LHCN-M2 (cell line): ENCODE measurements around the gene NXPH1. TPM values are rescaled to one million over a fixed set of nuclear protein-coding genes. Genes with fewer than 3 reads are reported as not detected.

ENCODE experiments used
- DNase-seq: peaks from one replicate; pipeline ENCODE4 v3.0.0-alpha.2; 2012; ENCODE audit warnings: low read depth
- polyA plus RNA-seq: library from polyadenylated mRNA; unstranded; fragments of >200 nt; gene quantifications from one replicate; pipeline ENCODE4 v1.2.1, GENCODE V29; 2012; ENCODE audit warnings: missing spikeins
- total RNA-seq: library from RNA; depleted of rRNA; stranded (reverse); fragments of >200 nt; gene quantifications from 2 replicates; pipeline ENCODE4 v1.2.3, GENCODE V29; 2014; rRNA removed

Gene NXPH1
- total RNA-seq, result 1.0 and 2.8 TPM in 2 replicates
- not detected for polyA plus RNA-seq

GRCh38 chr7:8433477-8434289 is at the start of gene NXPH1:
Gene NXPH1 (plus strand): TSS chr7:8433609.
- DNase-seq, result no peak

- DNase-seq, result no peak
These were observed 48.5 kb upstream of the NXPH1 start for GRCh38 chr7:8384901-8385300.

- no peak for DNase-seq
These were observed 46.4 kb upstream of the NXPH1 start for GRCh38 chr7:8386926-8387550.

DNA sequence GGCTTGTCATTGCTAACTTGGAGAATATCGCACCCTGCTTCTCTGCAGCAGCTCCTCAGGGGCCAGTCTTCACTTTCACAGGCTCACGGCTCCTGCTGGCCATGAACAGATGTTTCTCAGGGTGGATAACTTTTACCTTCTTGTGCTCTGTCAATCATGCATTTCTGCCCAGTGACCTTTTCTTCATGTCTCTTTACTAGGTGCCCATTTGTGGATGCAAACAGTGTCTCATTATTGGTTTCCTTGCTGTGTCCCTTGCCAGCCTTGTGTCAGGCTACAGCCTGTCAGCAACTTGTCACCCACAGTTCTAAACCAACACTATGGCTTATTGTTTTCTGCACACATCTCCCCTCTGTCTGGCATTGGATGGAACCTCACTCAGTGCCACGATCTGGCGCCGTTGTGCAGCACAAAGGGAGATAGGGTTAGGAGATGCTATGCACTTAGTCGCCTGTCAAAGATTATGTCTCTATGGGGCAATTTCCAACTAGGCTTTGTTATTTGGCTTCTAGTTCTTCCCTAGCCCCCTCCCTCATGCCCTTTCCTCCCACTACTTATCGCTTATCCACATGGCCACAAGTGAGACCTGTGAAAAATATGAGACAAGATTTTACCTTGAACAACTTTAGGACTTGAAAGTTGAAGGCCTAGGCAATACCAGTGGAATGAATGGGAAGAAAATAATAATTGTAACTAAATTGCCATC is 45.7 kb upstream of the NXPH1 start:
- no peak for DNase-seq

GRCh38 chr7:8388257-8388625 is 45.2 kb upstream of the NXPH1 start:
- no peak for DNase-seq

- peak; percentile 40 for DNase-seq
These were observed 43.7 kb upstream of the NXPH1 start for GRCh38 chr7:8389593-8390261.

- DNase-seq, result no peak
These were observed 43.2 kb upstream of the NXPH1 start for GRCh38 chr7:8390262-8390626.

DNA sequence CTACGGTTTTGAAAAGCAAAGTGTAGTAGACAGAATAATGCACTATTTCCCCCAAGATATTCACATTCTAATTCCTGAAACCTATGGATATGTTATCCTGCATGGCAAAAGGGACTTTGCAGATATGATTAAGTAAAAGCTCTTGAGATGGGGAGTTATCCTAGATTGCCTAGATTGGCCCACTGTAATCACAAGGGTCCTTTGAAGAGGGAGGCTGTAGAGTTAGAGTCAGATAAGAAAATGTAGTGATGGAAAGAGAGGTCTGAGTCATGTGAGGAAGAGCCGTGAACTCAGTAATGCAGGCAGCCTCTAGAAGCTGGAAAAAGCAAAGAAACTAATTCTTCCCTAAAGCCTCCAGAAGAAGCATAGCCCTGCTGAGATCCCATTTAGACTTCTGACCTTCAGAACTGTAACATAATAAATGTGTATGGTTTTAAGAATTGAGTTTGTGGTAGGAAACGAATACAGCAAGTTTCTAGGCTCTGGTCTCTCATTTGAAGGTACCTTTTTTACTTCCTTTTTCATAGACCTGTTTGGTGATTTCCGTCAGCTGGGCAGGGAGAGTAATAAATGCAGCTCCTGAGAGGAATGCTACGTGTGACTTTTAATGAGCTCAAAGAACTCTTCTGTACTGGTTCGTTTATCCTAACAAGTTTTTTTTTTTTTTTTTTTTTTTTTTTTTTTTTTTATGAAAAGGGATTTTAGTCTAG is 41.9 kb upstream of the NXPH1 start:
- no peak for DNase-seq

GRCh38 chr7:8396294-8396693 is 37.1 kb upstream of the NXPH1 start:
- DNase-seq, result no peak

- no peak for DNase-seq
These were observed 24.5 kb upstream of the NXPH1 start for GRCh38 chr7:8408871-8409270.

DNA sequence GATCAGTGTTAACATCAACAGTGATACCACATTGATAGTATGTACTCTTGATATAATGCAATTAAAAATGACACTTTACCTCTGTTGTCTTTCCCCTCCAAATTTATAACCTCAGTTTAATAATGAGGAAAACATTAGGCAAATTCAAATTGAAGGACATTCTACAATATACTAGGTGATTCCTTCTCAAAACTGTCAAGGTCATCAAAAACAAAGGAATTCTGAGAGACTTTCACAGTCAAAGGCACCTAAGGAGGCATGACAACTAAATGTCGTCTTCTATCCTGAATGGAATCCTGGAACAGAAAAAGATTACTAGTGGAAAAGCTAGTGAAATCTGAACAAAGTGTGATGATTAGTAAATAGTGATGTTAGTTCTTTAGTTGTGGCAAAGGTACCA is 22.3 kb upstream of the NXPH1 start:
- DNase-seq, result no peak

DNA sequence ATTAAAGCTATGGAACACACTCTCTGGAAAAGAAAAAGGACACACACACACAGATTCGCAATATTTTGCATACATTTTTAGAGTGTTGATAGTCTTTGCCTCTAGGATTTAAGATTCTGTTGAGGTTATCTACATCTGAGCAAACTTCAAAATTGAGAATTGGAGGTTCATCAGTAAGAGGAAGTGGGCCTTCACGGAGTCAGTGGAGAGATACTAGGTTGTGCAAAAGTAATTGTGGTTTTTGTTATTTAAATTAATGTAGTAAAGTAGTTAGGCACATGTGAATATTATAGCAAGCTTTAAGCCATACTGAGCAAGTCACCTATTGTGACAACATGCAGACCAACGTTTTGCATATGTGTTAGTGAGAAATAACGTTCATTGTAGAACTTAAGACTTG is 19.8 kb upstream of the NXPH1 start:
- no peak for DNase-seq

DNA sequence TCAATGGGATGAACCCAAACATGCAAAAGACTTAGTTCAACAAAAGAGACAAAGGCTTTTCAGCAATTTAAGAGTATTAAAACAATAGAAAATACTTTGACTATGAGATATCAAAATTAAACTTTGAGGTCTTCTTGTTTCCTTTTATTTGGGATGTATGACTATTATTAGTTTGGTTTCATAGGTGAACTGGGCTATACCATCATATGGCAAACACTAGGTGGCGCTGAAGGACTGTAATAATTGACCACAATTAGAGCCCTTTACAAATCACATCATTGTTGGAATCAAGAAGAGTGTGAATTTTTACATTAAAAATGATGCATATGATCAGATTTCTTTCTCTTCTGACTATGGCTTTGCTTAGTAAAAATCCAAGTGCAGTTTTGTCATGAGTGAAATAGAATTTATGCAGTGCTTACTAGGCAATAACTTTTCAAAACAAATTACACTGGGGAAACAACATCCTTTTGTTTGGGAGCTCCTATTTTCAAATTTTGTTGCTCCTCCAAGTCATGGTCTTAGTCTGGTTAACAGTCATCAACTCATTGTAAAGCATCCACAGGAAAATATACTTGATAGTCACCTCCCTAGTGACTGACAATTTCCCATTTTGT is 14.7 kb upstream of the NXPH1 start:
- peak; percentile 65 for DNase-seq

DNA sequence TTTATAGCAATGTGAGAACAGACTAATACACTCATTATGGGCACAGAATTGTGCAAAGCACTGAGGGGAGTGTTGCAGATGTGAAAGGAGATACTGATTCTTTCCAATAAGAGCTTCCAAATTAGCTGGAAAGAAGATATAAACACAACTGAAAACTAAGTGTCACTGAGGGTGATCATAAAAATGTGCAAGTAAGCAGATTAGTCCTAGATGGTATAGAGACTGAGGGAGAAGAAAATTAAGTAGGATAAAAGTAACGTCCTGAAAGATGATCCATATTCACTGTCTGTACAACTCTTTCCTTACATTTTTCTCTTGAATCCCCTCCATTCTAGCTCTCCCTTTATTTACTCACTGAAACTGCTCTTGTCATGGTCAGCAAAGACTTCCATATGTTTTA is 11.2 kb upstream of the NXPH1 start:
- DNase-seq, result no peak

DNA sequence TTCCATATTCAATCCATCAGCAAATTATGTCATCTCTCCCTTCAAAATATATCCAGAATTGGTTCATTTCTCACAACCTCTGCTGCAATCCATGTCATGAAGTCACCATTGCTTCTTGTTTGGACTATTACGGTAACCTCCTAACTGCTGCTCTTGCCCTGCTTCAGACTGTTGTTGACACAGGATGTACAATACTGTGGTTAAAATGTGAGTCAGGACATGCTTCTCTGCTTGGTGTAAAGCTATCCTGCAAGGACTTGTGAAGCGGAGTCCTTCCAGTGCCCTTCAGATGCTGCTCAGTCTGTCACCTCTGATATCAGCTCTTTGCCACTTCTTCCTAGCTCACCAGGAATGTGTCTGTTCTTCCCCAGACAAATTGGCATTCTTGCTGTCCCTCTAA is 10.4 kb upstream of the NXPH1 start:
- DNase-seq, result peak; percentile 78

DNA sequence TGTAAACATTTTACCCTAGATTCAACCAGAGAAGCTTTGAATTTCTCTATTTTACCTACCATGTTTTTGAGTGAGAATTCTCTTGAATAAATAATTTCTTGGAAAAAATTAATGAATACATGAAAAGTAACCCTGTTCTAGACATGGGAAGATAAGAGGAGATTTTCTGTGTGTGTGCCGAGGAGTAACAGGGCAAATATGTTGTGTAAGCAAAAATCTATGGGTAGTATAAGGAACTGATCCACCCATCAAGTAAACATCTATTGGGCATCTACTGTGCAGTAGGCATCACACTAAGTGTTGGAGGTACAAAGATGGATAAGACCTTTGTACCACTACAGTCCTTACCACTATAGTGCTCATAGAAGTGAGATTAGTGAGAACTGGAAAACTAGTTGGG is 8.2 kb upstream of the NXPH1 start:
- no peak for DNase-seq

DNA sequence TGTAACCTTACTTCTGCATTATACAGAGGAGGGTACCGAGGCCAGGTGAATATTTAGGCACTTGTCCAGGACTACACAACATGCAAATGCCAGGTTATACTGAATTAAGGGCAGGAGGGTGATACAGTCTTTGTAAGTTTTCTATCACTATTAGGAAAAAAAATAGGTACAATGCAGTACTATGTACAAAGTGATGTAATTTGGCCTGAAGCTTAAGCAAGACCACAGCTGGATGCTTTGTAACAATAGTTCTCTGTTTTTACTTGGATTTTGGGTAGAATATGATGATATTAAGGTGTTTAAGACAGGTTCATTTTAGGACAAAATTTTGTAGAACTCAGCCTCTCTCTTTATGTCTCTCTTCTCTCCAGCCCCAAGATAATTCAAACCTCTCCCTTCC is 2.8 kb upstream of the NXPH1 start:
- no peak for DNase-seq

DNA sequence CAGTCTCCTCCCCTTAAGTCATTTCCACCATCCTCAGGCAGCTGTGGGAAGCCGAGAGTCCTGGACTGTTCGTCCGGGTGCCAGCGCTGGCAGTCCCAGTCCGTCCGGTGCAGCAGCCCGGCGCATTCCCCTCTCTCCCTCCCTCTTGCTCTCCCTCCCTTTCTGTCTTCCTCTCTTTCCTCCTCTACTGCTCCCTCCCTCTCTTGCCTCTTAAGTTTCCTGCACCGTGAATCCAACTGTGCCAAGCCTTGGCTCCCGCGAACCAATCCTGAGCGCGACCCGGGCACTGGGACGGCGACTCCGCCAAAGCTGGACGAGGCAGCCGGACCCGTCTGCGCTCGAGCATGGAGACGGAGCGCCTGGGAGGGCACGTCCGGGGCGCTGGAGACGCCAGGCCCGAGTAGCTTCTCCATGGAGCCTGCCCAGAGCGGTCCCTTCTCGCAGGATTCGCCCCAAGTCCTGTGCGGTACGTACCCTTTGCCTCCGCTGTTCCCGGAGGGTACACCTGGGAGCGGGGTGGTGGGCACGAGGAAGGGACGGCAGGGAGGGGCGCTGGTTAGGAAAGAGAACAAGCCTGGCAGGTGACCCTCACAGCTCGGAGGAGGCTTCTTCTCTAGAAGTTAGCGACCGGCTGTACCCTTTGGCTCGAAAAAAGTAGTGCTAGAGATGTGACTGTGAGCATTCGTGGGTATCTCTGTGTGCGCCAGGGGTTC is 1.0 kb downstream of the NXPH1 start:
- peak; percentile 55 for DNase-seq

DNA sequence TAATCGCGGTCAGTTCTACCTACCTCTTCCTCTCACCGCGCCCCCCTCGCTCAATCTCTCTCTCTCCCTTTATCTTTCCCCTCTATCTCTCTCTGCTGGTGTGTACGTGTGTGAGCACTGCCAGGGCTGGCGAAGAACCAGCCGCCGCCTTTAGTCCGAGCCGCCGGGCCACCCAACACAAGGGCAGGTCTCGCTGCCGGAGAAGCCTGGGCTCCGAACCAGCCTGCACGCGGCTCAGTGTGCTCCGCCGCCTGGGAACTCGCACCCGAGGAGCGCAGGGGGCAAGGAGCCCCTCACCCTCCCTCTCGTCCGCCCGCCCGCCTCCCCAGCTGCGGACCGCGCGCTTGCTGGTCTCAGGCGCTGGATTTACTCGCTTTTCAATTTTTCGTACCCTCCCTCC is 1.7 kb downstream of the NXPH1 start:
- DNase-seq, result no peak
